ENCODE data around the gene ADSL.

ADSL gene

GRCh38 chr22:40412441-40412840 is 66.1 kb downstream of the ADSL start:
- H3K4me1 ChIP-seq (ENCODE audit: low read length), result no peaks in the 10 kb centered on the region
- no peak overlapping the region for H3K4me2 ChIP-seq (ENCODE audit: low read depth, low read length)
- H3K9me2 ChIP-seq (replicated peaks; ENCODE audit: insufficient read depth, low read length), result no peaks in the 10 kb centered on the region
- peaks cover 4% of the 10 kb centered on the region; the same call in 1 of the 2 replicates for H3K36me3 ChIP-seq (replicated peaks; ENCODE audit: insufficient read depth, low read length)
- H3K27ac ChIP-seq (ENCODE audit: low read length), result no peak overlapping the region
- no peaks in the 10 kb centered on the region for H3K27me3 ChIP-seq (replicated peaks; ENCODE audit: insufficient read depth, low read length)
- H2AFZ ChIP-seq (ENCODE audit: low read length), result no peak overlapping the region
- no peak for DNase-seq
- no peaks in the 10 kb centered on the region for H3K9me3 ChIP-seq (replicated peaks; ENCODE audit: insufficient read depth, low read length)
- no peak overlapping the region for H3K9ac ChIP-seq (ENCODE audit: low read length)
- no peaks in the 10 kb centered on the region for H3K79me2 ChIP-seq (ENCODE audit: low read length)
- no peak for TF ChIP-seq EZH2 (optimal IDR thresholded peaks at IDR 0.05; ENCODE audit: low read depth, low read length)
- TF ChIP-seq, protein P1, sequence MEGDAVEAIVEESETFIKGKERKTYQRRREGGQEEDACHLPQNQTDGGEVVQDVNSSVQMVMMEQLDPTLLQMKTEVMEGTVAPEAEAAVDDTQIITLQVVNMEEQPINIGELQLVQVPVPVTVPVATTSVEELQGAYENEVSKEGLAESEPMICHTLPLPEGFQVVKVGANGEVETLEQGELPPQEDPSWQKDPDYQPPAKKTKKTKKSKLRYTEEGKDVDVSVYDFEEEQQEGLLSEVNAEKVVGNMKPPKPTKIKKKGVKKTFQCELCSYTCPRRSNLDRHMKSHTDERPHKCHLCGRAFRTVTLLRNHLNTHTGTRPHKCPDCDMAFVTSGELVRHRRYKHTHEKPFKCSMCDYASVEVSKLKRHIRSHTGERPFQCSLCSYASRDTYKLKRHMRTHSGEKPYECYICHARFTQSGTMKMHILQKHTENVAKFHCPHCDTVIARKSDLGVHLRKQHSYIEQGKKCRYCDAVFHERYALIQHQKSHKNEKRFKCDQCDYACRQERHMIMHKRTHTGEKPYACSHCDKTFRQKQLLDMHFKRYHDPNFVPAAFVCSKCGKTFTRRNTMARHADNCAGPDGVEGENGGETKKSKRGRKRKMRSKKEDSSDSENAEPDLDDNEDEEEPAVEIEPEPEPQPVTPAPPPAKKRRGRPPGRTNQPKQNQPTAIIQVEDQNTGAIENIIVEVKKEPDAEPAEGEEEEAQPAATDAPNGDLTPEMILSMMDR (IDR thresholded peaks at IDR 0.05; ENCODE audit: low read length), result no peak
- TF ChIP-seq EZH2phosphoT487 (IDR thresholded peaks at IDR 0.05; ENCODE audit: low read length), result no peak
- no peak overlapping the region for H3K4me3 ChIP-seq (ENCODE audit: low read length)
- no peaks in the 10 kb centered on the region for H3F3A ChIP-seq (ENCODE audit: insufficient read depth, low read length)
- no peaks in the 10 kb centered on the region for H4K20me1 ChIP-seq (ENCODE audit: insufficient read depth, low read length)

- Histone ChIP-seq H3K9ac (ENCODE audit: low read length) (no peak overlapping the region), H3K4me1 (ENCODE audit: low read length) (no peaks in the 10 kb centered on the region), H3K9me3 (replicated peaks; ENCODE audit: insufficient read depth, low read length) (no peaks in the 10 kb centered on the region), H3K79me2 (ENCODE audit: low read length) (no peaks in the 10 kb centered on the region), H3K4me3 (ENCODE audit: low read length) (no peak overlapping the region), H3K27me3 (replicated peaks; ENCODE audit: insufficient read depth, low read length) (no peaks in the 10 kb centered on the region), H3K4me2 (ENCODE audit: low read depth, low read length) (no peak overlapping the region), H3K36me3 (replicated peaks; ENCODE audit: insufficient read depth, low read length) (peaks cover 4% of the 10 kb centered on the region; the same call in 1 of the 2 replicates), H4K20me1 (ENCODE audit: insufficient read depth, low read length) (no peaks in the 10 kb centered on the region), H3K27ac (ENCODE audit: low read length) (no peak overlapping the region), H3F3A (ENCODE audit: insufficient read depth, low read length) (no peaks in the 10 kb centered on the region), H3K9me2 (replicated peaks; ENCODE audit: insufficient read depth, low read length) (no peaks in the 10 kb centered on the region), H2AFZ (ENCODE audit: low read length) (no peak overlapping the region)
- no peak for DNase-seq
- TF ChIP-seq, protein P1 (IDR thresholded peaks at IDR 0.05; ENCODE audit: low read length), result no peak
- no peak for TF ChIP-seq EZH2phosphoT487 (IDR thresholded peaks at IDR 0.05; ENCODE audit: low read length)
- TF ChIP-seq EZH2 (optimal IDR thresholded peaks at IDR 0.05; ENCODE audit: low read depth, low read length), result no peak
These were observed 67.6 kb downstream of the ADSL start for GRCh38 chr22:40413873-40414272.

DNA sequence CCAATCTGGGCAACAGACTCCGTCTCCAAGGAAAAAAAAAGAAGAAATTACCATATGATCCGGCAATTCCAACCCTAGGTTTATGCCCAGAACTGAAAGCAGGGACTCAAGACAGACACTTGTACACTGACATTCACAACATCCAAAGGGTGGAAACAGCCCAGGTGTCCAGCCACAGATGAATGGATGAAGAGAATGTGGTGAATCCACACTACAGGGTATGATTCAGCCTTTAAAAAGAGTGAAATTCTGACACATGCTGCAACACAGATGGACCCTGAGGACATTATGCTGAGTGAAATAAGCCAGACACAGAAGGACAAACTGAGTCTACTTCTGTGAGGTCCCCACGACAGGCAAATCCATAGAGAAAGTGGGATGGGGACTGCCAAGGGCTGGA is 68.0 kb downstream of the ADSL start:
- TF ChIP-seq EZH2phosphoT487 (IDR thresholded peaks at IDR 0.05; ENCODE audit: low read length) (no peak), EZH2 (optimal IDR thresholded peaks at IDR 0.05; ENCODE audit: low read depth, low read length) (no peak)
- TF ChIP-seq, protein P1 (IDR thresholded peaks at IDR 0.05; ENCODE audit: low read length), result no peak
- Histone ChIP-seq H3K4me2 (ENCODE audit: low read depth, low read length) (no peak overlapping the region), H3K79me2 (ENCODE audit: low read length) (no peaks in the 10 kb centered on the region), H3K27ac (ENCODE audit: low read length) (no peak overlapping the region), H3F3A (ENCODE audit: insufficient read depth, low read length) (no peaks in the 10 kb centered on the region), H3K27me3 (replicated peaks; ENCODE audit: insufficient read depth, low read length) (no peaks in the 10 kb centered on the region), H3K9me3 (replicated peaks; ENCODE audit: insufficient read depth, low read length) (no peaks in the 10 kb centered on the region), H3K9ac (ENCODE audit: low read length) (no peak overlapping the region), H2AFZ (ENCODE audit: low read length) (no peak overlapping the region), H4K20me1 (ENCODE audit: insufficient read depth, low read length) (no peaks in the 10 kb centered on the region), H3K9me2 (replicated peaks; ENCODE audit: insufficient read depth, low read length) (no peaks in the 10 kb centered on the region), H3K4me3 (ENCODE audit: low read length) (no peak overlapping the region), H3K4me1 (ENCODE audit: low read length) (no peaks in the 10 kb centered on the region), H3K36me3 (replicated peaks; ENCODE audit: insufficient read depth, low read length) (peaks cover 4% of the 10 kb centered on the region; the same call in 1 of the 2 replicates)
- no peak for DNase-seq
